Kidney (tissue), 14 donors: ENCODE data around the gene YAF2. TPM values are rescaled to one million over a fixed set of nuclear protein-coding genes. Genes with fewer than 3 reads are reported as not detected.

Experiments used
- DNase-seq, 5 donors: peaks; one replicate each; pipeline ENCODE4 v3.0.0-alpha.2; 2013 to 2020
- FAIRE-seq: peaks from 2 replicates; lab custom pipeline; 2012; peaks lifted over from hg19 to GRCh38; lab: Jason Lieb, UNC
- H3K27ac ChIP-seq, 2 donors: one replicate each; pipeline ENCODE4 v1.7.0; 2013; ENCODE audit warnings: low read depth in 2 of 2, low read length in 2 of 2, inconsistent platforms in 1 of 2
- H3K27me3 ChIP-seq: one replicate; pipeline ENCODE4 v1.7.1; 2013; ENCODE audit warnings: low read length, inconsistent platforms; ENCODE audit not compliant: control insufficient read depth, insufficient read depth
- H3K36me3 ChIP-seq, 3 donors: one replicate each; pipeline versions ENCODE4 v1.7.0 to v1.7.1; 2013; ENCODE audit warnings: low read length in 3 of 3, control low read depth in 1 of 3, inconsistent platforms in 1 of 3; ENCODE audit not compliant: insufficient read depth in 3 of 3, control insufficient read depth in 2 of 3
- H3K4me1 ChIP-seq, 3 donors: one replicate each; pipeline versions ENCODE4 v1.7.0 to v1.7.1; 2013; ENCODE audit warnings: low read length in 3 of 3, inconsistent platforms in 1 of 3, low read depth in 1 of 3; ENCODE audit not compliant: control insufficient read depth in 2 of 3, insufficient read depth in 2 of 3
- H3K4me3 ChIP-seq, 3 donors: one replicate each; pipeline versions ENCODE4 v1.7.0 to v1.8.1; 2013; ENCODE audit warnings: low read length in 3 of 3, control low read depth in 1 of 3, inconsistent platforms in 1 of 3
- H3K9ac ChIP-seq, 3 donors: one replicate each; pipeline versions ENCODE4 v1.7.0 to v1.7.1; 2013; ENCODE audit warnings: low read length in 3 of 3, control low read depth in 1 of 3, inconsistent platforms in 1 of 3
- H3K9me3 ChIP-seq, 3 donors: one replicate each; pipeline versions ENCODE4 v1.7.0 to v1.7.1; 2013; ENCODE audit warnings: low read length in 3 of 3, control low read depth in 1 of 3, inconsistent platforms in 1 of 3; ENCODE audit not compliant: control insufficient read depth in 2 of 3, insufficient read depth in 1 of 3
- intact Hi-C: fragments of 100-400 bp; cut with DNase I; formaldehyde crosslinking; loops from one replicate; pipeline ENCODE4 v1.11.1; 2022
- polyA plus RNA-seq: library from polyadenylated mRNA; stranded (reverse); fragments of 350-450 nt; fragmentation: Illumina TruSeq; extraction: RNeasy Lipid Tissue Mini Kit (QIAGEN cat#74804); gene quantifications from one replicate; pipeline ENCODE4 v1.2.3, GENCODE V29; 2014; ENCODE audit warnings: low read depth, low replicate concordance; ENCODE audit not compliant: insufficient read depth
- total RNA-seq: library from RNA; stranded (reverse); fragmentation: NEBNext Ultra II Directional; extraction: Animal tissue kit (Norgen Biotek cat#: 25700); gene quantifications from one replicate; pipeline ENCODE4 v1.2.1, GENCODE V29; 2021
- TF ChIP-seq, protein P1 (sequence below): IDR thresholded peaks from 3 replicates; pipeline ENCODE4 v1.5.1; 2012; ENCODE audit warnings: mild to moderate bottlenecking, moderate library complexity, borderline replicate concordance; ENCODE audit not compliant: insufficient read depth; ENCODE audit errors: extremely low read depth
- donor health status: control.
- donor health status: control.
- donor health status: control.
- donor health status: control.
- donor health status: control.
- donor health status: DM: yes; HTN: yes; CAD: no.
- donor health status: Normal renal cell carcinoma (clear cell type).

YAF2 gene
- total and polyA plus RNA-seq, 2 donors from 2014 or later = 15.0 to 32.0 TPM

DNA sequence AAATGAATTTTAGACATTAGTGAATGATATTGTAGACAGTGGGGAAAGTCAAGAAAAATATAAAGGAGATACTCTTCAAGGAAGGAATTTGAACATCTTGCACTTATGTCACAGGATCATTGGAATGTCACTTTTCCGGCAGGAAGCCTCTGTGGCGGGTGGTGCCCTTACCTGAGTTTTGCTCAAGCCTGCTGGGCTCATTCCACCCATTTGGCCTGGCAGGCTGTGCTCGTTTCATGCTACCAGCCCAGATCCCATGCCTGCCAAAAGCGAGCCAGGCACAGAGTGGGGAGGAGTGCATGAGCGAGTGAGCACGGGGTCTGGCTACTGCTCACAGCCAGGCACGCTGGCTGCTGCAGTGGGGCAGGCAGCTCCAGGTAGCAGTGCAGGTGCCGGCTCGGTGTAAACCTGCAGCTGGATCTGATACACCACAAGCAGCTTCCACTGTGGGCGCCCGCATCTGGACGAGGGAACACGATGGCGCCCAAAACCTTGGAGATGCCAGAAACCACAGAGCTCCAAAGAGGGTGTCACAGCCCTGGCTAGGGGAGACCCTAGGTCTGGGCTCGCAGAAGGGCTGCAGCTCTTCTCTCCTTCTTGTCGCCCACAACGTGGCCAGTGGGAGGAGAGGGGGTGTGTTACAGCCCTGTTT, 28.7 kb upstream of the YAF2 start:
- Histone ChIP-seq H3K9me3 (no peaks in the 10 kb centered on the region), H3K4me3 (no peak overlapping the region), H3K4me1 (no peaks in the 10 kb centered on the region), H3K27me3 (no peaks in the 10 kb centered on the region), H3K9ac (no peak overlapping the region), H3K27ac (no peak overlapping the region), H3K36me3 (no peaks in the 10 kb centered on the region)
- FAIRE-seq = no peak
- TF ChIP-seq, protein P1, sequence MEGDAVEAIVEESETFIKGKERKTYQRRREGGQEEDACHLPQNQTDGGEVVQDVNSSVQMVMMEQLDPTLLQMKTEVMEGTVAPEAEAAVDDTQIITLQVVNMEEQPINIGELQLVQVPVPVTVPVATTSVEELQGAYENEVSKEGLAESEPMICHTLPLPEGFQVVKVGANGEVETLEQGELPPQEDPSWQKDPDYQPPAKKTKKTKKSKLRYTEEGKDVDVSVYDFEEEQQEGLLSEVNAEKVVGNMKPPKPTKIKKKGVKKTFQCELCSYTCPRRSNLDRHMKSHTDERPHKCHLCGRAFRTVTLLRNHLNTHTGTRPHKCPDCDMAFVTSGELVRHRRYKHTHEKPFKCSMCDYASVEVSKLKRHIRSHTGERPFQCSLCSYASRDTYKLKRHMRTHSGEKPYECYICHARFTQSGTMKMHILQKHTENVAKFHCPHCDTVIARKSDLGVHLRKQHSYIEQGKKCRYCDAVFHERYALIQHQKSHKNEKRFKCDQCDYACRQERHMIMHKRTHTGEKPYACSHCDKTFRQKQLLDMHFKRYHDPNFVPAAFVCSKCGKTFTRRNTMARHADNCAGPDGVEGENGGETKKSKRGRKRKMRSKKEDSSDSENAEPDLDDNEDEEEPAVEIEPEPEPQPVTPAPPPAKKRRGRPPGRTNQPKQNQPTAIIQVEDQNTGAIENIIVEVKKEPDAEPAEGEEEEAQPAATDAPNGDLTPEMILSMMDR = no peak
- no peak for DNase-seq
- intact Hi-C loops = no loop called here

DNA sequence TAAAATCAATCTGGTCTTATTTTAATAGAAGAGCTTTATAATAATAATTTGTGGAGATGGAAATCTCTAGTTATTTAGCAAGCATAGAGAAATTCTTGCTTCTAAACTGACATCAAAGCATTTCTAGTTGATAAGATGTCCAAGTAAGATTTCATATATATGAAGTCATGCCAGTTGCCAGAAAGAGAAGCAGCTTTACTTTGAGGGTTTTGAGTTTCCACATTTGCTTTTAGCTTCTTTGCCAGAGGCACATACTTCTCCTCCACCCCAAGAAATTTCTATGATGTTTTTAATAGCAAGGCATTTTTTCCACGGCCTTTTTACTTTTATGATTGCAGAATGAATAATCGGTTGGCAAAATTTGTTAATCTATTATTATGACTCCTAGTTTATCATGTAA, 24.2 kb upstream of the YAF2 start:
- Histone ChIP-seq H3K4me1 (no peaks in the 10 kb centered on the region), H3K27ac (no peak overlapping the region), H3K4me3 (no peak overlapping the region), H3K36me3 (no peaks in the 10 kb centered on the region), H3K27me3 (no peaks in the 10 kb centered on the region), H3K9ac (no peak overlapping the region), H3K9me3 (no peaks in the 10 kb centered on the region)
- DNase-seq (no peak), FAIRE-seq (no peak)
- TF ChIP-seq, protein P1 = no peak
- intact Hi-C loops = no loop called here

DNA sequence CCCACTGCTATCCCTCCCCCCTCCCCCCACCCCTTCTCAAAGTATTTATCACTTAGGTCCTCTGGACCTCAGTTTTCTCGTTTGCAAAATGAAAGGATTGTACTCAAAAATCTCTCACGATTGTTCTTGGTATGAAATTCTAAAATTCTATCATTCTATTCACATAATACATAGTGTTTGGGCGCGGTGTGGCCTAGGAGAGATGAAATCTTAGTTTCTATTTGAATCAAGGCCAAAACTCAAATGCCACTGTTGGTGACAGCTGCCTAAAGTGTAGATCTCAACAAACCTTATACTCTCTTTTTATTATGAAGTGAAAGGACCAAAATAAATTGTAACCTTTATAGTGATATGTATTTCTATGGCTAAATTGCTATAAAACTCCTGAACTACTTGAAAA, 23.7 kb upstream of the YAF2 start:
- no peak overlapping the region for H3K27ac ChIP-seq
- no peak overlapping the region for H3K4me3 ChIP-seq
- no peaks in the 10 kb centered on the region for H3K4me1 ChIP-seq
- TF ChIP-seq, protein P1 = no peak
- no peaks in the 10 kb centered on the region for H3K9me3 ChIP-seq
- intact Hi-C loops = no loop called here
- no peaks in the 10 kb centered on the region for H3K36me3 ChIP-seq
- FAIRE-seq (no peak), DNase-seq (no peak)
- no peak overlapping the region for H3K9ac ChIP-seq
- no peaks in the 10 kb centered on the region for H3K27me3 ChIP-seq

DNA sequence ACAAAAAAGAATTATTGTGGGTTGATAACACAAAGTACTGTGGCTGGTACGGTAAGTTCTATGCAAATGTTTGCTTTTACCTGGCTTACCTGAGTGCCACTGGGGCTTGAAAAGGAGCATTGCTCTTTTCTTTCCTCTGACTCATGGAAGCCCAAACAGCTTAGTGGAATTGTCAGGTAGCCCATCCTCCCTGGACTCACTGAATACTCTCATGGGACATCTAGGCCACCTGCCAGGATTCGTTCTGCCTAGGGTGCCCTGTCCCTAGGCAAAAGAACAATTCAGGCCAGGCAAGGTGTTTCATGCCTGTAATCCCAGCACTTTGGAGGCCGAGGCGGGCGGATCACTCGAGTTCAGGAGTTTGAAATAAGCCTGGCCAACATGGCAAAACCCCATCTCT, 22.5 kb upstream of the YAF2 start:
- Histone ChIP-seq H3K27ac (no peak overlapping the region), H3K9me3 (no peaks in the 10 kb centered on the region), H3K36me3 (no peaks in the 10 kb centered on the region), H3K4me1 (no peaks in the 10 kb centered on the region), H3K9ac (no peak overlapping the region), H3K27me3 (no peaks in the 10 kb centered on the region), H3K4me3 (no peak overlapping the region)
- TF ChIP-seq, protein P1 = no peak
- DNase-seq (no peak), FAIRE-seq (no peak)
- intact Hi-C loops = no loop called here
